HEK293 (cell line): ENCODE results near the gene GREB1L.

Experiments used
- CTCF ChIA-PET: fragments of 350-600 bp; formaldehyde crosslinking; extraction: SDS; loops from one replicate; lab custom pipeline; 2021; ENCODE audit warnings: antibody characterized with exemption; lab: Yijun Ruan, JAX
- POLR2A ChIA-PET: fragments of 300-600 bp; formaldehyde crosslinking; extraction: SDS; loops from one replicate; lab custom pipeline; 2020; ENCODE audit warnings: antibody characterized with exemption, inconsistent platforms; lab: Yijun Ruan, JAX
- H3K27ac ChIP-seq: fragments of 200-500 bp; sonication (Bioruptor generic); 2 replicates; pipeline ENCODE4 v1.5.1; 2014; ENCODE audit warnings: low read depth, low read length, control low read depth, inconsistent platforms; ENCODE audit errors: extremely low read depth
- H3K36me3 ChIP-seq, 2 experiments: fragments of 200-500 bp in 1 of 2; sonication (Bioruptor generic) in 1 of 2; 1 replicate in 1 of 2; 2 replicates in 1 of 2; pipeline ENCODE4 v1.5.1; 2014 to 2017; ENCODE audit warnings: inconsistent platforms in 2 of 2, low read length in 2 of 2; ENCODE audit not compliant: control insufficient read depth in 2 of 2, insufficient read depth in 1 of 2
- H3K4me1 ChIP-seq: fragments of 200-500 bp; sonication (Bioruptor generic); 2 replicates; pipeline ENCODE4 v1.5.1; 2014; ENCODE audit warnings: mild to moderate bottlenecking, low read length, inconsistent platforms; ENCODE audit not compliant: control insufficient read depth, insufficient read depth
- H3K4me3 ChIP-seq: 2 replicates; pipeline ENCODE4 v1.5.1; 2011; ENCODE audit warnings: low read depth, mild to moderate bottlenecking, control low read depth, low read length, moderate library complexity
- H3K9me3 ChIP-seq: fragments of 200-500 bp; sonication (Bioruptor generic); 2 replicates; pipeline ENCODE4 v1.5.1; 2014; ENCODE audit warnings: low read depth, low read length, inconsistent platforms; ENCODE audit not compliant: control insufficient read depth, insufficient read depth
- AEBP2 ChIP-seq: fragments of 450-650 bp; formaldehyde crosslinking; IDR thresholded peaks from 2 replicates; pipeline ENCODE4 v1.5.1; 2016; ENCODE audit warnings: missing biosample characterization, missing genetic modification characterization, borderline replicate concordance
- GFI1B ChIP-seq: fragments of 450-650 bp; formaldehyde crosslinking; IDR thresholded peaks from 2 replicates; pipeline ENCODE4 v1.5.1; 2016; ENCODE audit warnings: missing biosample characterization, missing genetic modification characterization
- GLI2 ChIP-seq: fragments of 450-650 bp; formaldehyde crosslinking; IDR thresholded peaks from 2 replicates; pipeline ENCODE4; 2017; ENCODE audit warnings: missing biosample characterization, missing genetic modification characterization, low read depth, borderline replicate concordance
- GLI4 ChIP-seq: fragments of 450-650 bp; formaldehyde crosslinking; IDR thresholded peaks from 2 replicates; pipeline ENCODE4 v1.5.1; 2016; ENCODE audit warnings: missing biosample characterization, missing genetic modification characterization
- INSM2 ChIP-seq: fragments of 450-650 bp; formaldehyde crosslinking; IDR thresholded peaks from 2 replicates; pipeline ENCODE4 v1.5.1; 2016; ENCODE audit warnings: missing biosample characterization, missing genetic modification characterization
- KLF9 ChIP-seq: fragments of 450-650 bp; formaldehyde crosslinking; IDR thresholded peaks from 2 replicates; pipeline ENCODE4 v1.5.1; 2016; ENCODE audit warnings: missing biosample characterization, missing genetic modification characterization, low read depth
- SP2 ChIP-seq: fragments of 450-650 bp; formaldehyde crosslinking; IDR thresholded peaks from 2 replicates; pipeline ENCODE4 v1.5.1; 2016; ENCODE audit warnings: missing biosample characterization, missing genetic modification characterization
- ZBTB10 ChIP-seq: fragments of 450-650 bp; formaldehyde crosslinking; IDR thresholded peaks from 2 replicates; pipeline ENCODE4 v1.5.1; 2016; ENCODE audit warnings: missing biosample characterization, missing genetic modification characterization
- ZFP69B ChIP-seq: fragments of 450-650 bp; formaldehyde crosslinking; IDR thresholded peaks from 2 replicates; pipeline ENCODE4 v1.5.1; 2016; ENCODE audit warnings: missing biosample characterization, missing genetic modification characterization
- ZNF10 ChIP-seq: fragments of 450-650 bp; formaldehyde crosslinking; IDR thresholded peaks from 2 replicates; pipeline ENCODE4 v1.5.1; 2017; ENCODE audit warnings: missing biosample characterization, missing genetic modification characterization
- ZNF114 ChIP-seq: fragments of 450-650 bp; formaldehyde crosslinking; IDR thresholded peaks from 2 replicates; pipeline ENCODE4 v1.5.0; 2017; ENCODE audit warnings: missing biosample characterization, missing genetic modification characterization
- ZNF148 ChIP-seq: fragments of 450-650 bp; formaldehyde crosslinking; IDR thresholded peaks from 2 replicates; pipeline ENCODE4 v1.5.0; 2017; ENCODE audit warnings: missing biosample characterization, missing genetic modification characterization, borderline replicate concordance
- ZNF157 ChIP-seq: fragments of 450-650 bp; formaldehyde crosslinking; IDR thresholded peaks from 2 replicates; pipeline ENCODE4 v1.5.1; 2016; ENCODE audit warnings: missing biosample characterization, missing genetic modification characterization
- ZNF223 ChIP-seq: fragments of 450-650 bp; formaldehyde crosslinking; IDR thresholded peaks from 2 replicates; pipeline ENCODE4 v1.5.1; 2016; ENCODE audit warnings: missing biosample characterization, missing genetic modification characterization
- ZNF239 ChIP-seq: fragments of 450-650 bp; formaldehyde crosslinking; IDR thresholded peaks from 2 replicates; pipeline ENCODE4 v1.5.1; 2016; ENCODE audit warnings: missing biosample characterization, missing genetic modification characterization
- ZNF274 ChIP-seq, 2 experiments: fragments of 200-500 bp in 1 of 2; fragments of 450-650 bp in 1 of 2; sonication (Bioruptor generic) in 1 of 2; formaldehyde crosslinking in 1 of 2; IDR thresholded peaks; 2 replicates each; pipeline versions ENCODE4 v1.5.1 to v1.6.1; 2014 to 2016; ENCODE audit warnings: borderline replicate concordance in 1 of 2, inconsistent platforms in 1 of 2, low read length in 1 of 2, missing biosample characterization in 1 of 2, missing genetic modification characterization in 1 of 2
- ZNF37A ChIP-seq: fragments of 450-650 bp; IDR thresholded peaks from 2 replicates; pipeline ENCODE4 v1.5.1; 2018; ENCODE audit warnings: missing biosample characterization, missing genetic modification characterization
- ZNF433 ChIP-seq: fragments of 450-650 bp; formaldehyde crosslinking; IDR thresholded peaks from 2 replicates; pipeline ENCODE4 v1.5.1; 2016; ENCODE audit warnings: missing biosample characterization, missing genetic modification characterization, low read depth
- ZNF548 ChIP-seq: fragments of 450-650 bp; formaldehyde crosslinking; IDR thresholded peaks from 2 replicates; pipeline ENCODE4 v1.5.1; 2016; ENCODE audit warnings: missing biosample characterization, missing genetic modification characterization
- ZNF558 ChIP-seq: fragments of 450-650 bp; formaldehyde crosslinking; IDR thresholded peaks from 2 replicates; pipeline ENCODE4 v1.5.1; 2016; ENCODE audit warnings: missing biosample characterization, missing genetic modification characterization
- ZNF571 ChIP-seq: fragments of 450-650 bp; formaldehyde crosslinking; IDR thresholded peaks from 2 replicates; pipeline ENCODE4 v1.5.0; 2017; ENCODE audit warnings: missing biosample characterization, missing genetic modification characterization
- ZNF670 ChIP-seq: fragments of 450-650 bp; formaldehyde crosslinking; IDR thresholded peaks from 2 replicates; pipeline ENCODE4 v1.5.1; 2016; ENCODE audit warnings: missing biosample characterization, missing genetic modification characterization, low read depth
- ZNF747 ChIP-seq: fragments of 450-650 bp; formaldehyde crosslinking; IDR thresholded peaks from 2 replicates; pipeline ENCODE4 v1.5.1; 2016; ENCODE audit warnings: missing biosample characterization, missing genetic modification characterization
- ZNF76 ChIP-seq: fragments of 450-650 bp; formaldehyde crosslinking; IDR thresholded peaks from 2 replicates; pipeline ENCODE4; 2016; ENCODE audit warnings: low read depth, missing biosample characterization, missing genetic modification characterization, borderline replicate concordance

GREB1L gene

GRCh38 chr18:21196426-21196825, 45.6 kb upstream of the GREB1L start (continued):
- no peak for TF ChIP-seq GLI4 (tag by site-specific recombination)
- TF ChIP-seq, all 188 proteins: peak for 0

- Histone ChIP-seq H3K4me1 (no peaks in the 10 kb centered on the region), H3K36me3 (no peaks in the 10 kb centered on the region), H3K27ac (no peak overlapping the region), H3K9me3 (no peaks in the 10 kb centered on the region), H3K4me3 (no peak overlapping the region)
- ChIA-PET POLR2A (no interaction called here), CTCF (interaction anchor here (0.9 to 2.7 kb wide), 3 partner anchors 9 to 243 kb away, joined by 3 to 10 read pairs (median 4); no protein-coding TSS in a partner anchor)
- TF ChIP-seq INSM2 = no peak
- TF ChIP-seq KLF9 = no peak
- TF ChIP-seq ZNF558 (tag by site-specific recombination) = no peak
- no peak for TF ChIP-seq GLI2 (tag by site-specific recombination)
- TF ChIP-seq SP2 (tag by site-specific recombination) = no peak
- no peak for TF ChIP-seq ZNF274 (IDR thresholded peaks at IDR 0.05; ENCODE audit: low read length)
- TF ChIP-seq ZNF274 (tag by site-specific recombination; IDR thresholded peaks at IDR 0.05; ENCODE audit: borderline replicate concordance) = no peak
- no peak for TF ChIP-seq ZNF37A (tag by site-specific recombination)
- TF ChIP-seq ZFP69B (tag by site-specific recombination) = no peak
- TF ChIP-seq ZNF10 = no peak
- no peak for TF ChIP-seq ZNF670 (tag by site-specific recombination)
- TF ChIP-seq ZNF433 = no peak
Observed at GRCh38 chr18:21203126-21203525, 38.9 kb upstream of the GREB1L start.

- no peak overlapping the region for H3K27ac ChIP-seq
- CTCF ChIA-PET = interaction anchor here (0.9 to 2.7 kb wide), 3 partner anchors 9 to 243 kb away, joined by 3 to 10 read pairs (median 4); no protein-coding TSS in a partner anchor
- no peaks in the 10 kb centered on the region for H3K9me3 ChIP-seq
- POLR2A ChIA-PET = no interaction called here
- H3K4me3 ChIP-seq = no peak overlapping the region
- H3K36me3 ChIP-seq = no peaks in the 10 kb centered on the region
- no peak for TF ChIP-seq ZNF223
- TF ChIP-seq ZNF76 = no peak
- no peak for TF ChIP-seq ZBTB10 (tag by site-specific recombination)
- TF ChIP-seq ZNF114 (tag by site-specific recombination) = no peak
- no peak for TF ChIP-seq ZNF747 (tag by site-specific recombination)
- TF ChIP-seq AEBP2 (tag by site-specific recombination) = no peak
- no peak for TF ChIP-seq ZNF148 (tag by site-specific recombination)
- TF ChIP-seq ZNF548 (tag by site-specific recombination) = no peak
- no peak for TF ChIP-seq ZNF157
- TF ChIP-seq ZNF571 = no peak
- no peak for TF ChIP-seq ZNF239
- TF ChIP-seq GFI1B (tag by site-specific recombination) = no peak
- H3K4me1 ChIP-seq = no peaks in the 10 kb centered on the region
Observed at GRCh38 chr18:21203542-21204241, 38.3 kb upstream of the GREB1L start.
